Measurements from ENCODE around the gene SNTG2.

- TF ChIP-seq POLR2A (IDR thresholded peaks at IDR 0.05) (no peak), CTCF (IDR thresholded peaks at IDR 0.05) (no peak)
Observed at GRCh38 chr2:1360557-1361250, 410.1 kb downstream of the SNTG2 start.
